Cardiac muscle cell (in vitro differentiated cells and primary cell): ENCODE results near the gene IQCH. TPM values are rescaled to one million over a fixed set of nuclear protein-coding genes. Genes with fewer than 3 reads are reported as not detected.

ENCODE experiments used
- DNase-seq, 2 donors: peaks; one replicate each; pipeline versions ENCODE4 v3.0.0 to v3.0.0-alpha.2; 2010 to 2017; ENCODE audit warnings: low read depth in 1 of 2, low spot score in 1 of 2
- H3K27ac ChIP-seq: fragments of 200-600 bp; sonication (generic); 2 replicates; pipeline ENCODE4 v1.5.1; 2016
- H3K27me3 ChIP-seq: fragments of 200-600 bp; sonication (generic); 2 replicates; pipeline ENCODE4 v1.6.0; 2016; ENCODE audit warnings: control low read depth
- H3K36me3 ChIP-seq: fragments of 200-600 bp; sonication (generic); 2 replicates; pipeline ENCODE4 v1.5.1; 2016; ENCODE audit warnings: control low read depth
- H3K4me1 ChIP-seq: fragments of 200-600 bp; sonication (generic); 2 replicates; pipeline ENCODE4 v1.8.1; 2017; ENCODE audit warnings: low read depth, mild to moderate bottlenecking, mixed run types
- H3K4me3 ChIP-seq: fragments of 200-600 bp; sonication (generic); 2 replicates; pipeline ENCODE4 v1.5.1; 2016; ENCODE audit warnings: mild to moderate bottlenecking
- H3K9me3 ChIP-seq: fragments of 200-600 bp; sonication (generic); 2 replicates; pipeline ENCODE4 v1.5.1; 2017; ENCODE audit warnings: low read depth, mild to moderate bottlenecking, control low read depth
- polyA plus RNA-seq: library from polyadenylated mRNA; unstranded; fragments of >200 nt; fragmentation: Nextera tagmentation; extraction: Ambion mirVana; gene quantifications from 2 replicates; pipeline ENCODE4 v1.2.1, GENCODE V29; 2016
- total RNA-seq: library from RNA; depleted of rRNA; stranded (reverse); fragments of >200 nt; gene quantifications from 2 replicates; pipeline ENCODE4 v1.2.3, GENCODE V29; 2016
- TF ChIP-seq, protein P1 (sequence below): IDR thresholded peaks from 2 replicates; pipeline ENCODE4 v1.5.1; 2012; ENCODE audit warnings: low read depth, mild to moderate bottlenecking, low read length

The IQCH gene
- total and polyA plus RNA-seq, 2 experiments from 2014 or later = 5.9 to 6.9 TPM

DNA sequence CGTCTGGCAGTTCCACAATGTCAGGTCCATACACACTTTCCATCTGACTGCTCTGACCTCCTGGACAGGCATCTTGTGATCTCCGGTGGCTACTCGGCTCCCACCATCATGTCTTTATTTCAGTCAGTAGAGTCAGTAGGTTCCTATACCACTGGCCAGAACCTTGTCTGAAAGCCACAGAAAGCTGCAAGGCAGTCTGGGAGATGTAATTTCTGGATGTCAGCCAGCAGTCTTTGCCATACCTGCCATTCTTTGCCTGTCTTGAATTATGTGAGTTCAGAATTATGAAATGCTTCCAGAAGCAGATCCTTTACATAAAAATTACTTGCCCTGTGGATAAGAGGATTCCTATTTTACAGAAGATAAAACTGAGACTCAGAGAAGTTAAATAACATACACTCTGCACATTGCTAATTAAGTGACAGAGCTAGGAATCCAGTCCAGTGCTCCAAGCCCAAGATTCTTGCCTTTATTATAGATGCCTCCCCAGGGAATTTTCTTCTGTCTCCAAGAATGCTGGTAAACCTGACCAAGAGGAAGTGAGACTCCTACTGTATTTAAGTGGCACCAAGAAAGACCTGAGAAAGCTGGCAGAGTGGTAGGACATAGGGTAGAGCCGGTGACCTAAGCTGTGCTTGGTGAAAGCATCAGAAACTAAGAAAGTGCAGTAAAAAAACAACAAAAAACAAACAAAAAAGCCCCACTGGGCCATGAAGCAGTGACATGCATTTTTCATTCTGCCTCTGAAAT lies 75.6 kb downstream of the IQCH start:
- Histone ChIP-seq H3K4me1 (no peaks in the 10 kb centered on the region), H3K27ac (no peak overlapping the region), H3K4me3 (no peak overlapping the region), H3K9me3 (no peaks in the 10 kb centered on the region), H3K36me3 (no peaks in the 10 kb centered on the region), H3K27me3 (no peaks in the 10 kb centered on the region)
- TF ChIP-seq, protein P1, sequence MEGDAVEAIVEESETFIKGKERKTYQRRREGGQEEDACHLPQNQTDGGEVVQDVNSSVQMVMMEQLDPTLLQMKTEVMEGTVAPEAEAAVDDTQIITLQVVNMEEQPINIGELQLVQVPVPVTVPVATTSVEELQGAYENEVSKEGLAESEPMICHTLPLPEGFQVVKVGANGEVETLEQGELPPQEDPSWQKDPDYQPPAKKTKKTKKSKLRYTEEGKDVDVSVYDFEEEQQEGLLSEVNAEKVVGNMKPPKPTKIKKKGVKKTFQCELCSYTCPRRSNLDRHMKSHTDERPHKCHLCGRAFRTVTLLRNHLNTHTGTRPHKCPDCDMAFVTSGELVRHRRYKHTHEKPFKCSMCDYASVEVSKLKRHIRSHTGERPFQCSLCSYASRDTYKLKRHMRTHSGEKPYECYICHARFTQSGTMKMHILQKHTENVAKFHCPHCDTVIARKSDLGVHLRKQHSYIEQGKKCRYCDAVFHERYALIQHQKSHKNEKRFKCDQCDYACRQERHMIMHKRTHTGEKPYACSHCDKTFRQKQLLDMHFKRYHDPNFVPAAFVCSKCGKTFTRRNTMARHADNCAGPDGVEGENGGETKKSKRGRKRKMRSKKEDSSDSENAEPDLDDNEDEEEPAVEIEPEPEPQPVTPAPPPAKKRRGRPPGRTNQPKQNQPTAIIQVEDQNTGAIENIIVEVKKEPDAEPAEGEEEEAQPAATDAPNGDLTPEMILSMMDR = no peak
- peak in 1 of 2 donors; percentile 12 for DNase-seq

DNA sequence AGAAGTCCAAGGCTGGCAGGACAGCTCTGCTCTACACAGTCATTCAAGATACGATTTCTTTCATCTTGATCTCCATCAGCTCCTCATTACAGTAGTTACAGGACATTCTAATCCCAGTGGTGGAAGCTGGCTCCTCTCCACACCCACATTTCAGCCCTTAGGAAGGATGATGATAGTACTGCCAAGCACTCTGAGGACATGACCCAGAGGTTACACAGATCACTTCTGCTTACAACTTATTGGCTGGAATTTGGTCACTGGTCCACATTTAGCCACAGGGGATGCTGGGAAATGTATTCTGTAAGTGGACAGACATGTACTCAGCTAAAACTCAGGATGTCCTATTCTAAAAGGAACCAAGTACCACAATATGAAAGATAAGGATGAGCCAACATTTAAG lies 77.1 kb downstream of the IQCH start:
- TF ChIP-seq, protein P1 = no peak
- H3K9me3 ChIP-seq = no peaks in the 10 kb centered on the region

DNA sequence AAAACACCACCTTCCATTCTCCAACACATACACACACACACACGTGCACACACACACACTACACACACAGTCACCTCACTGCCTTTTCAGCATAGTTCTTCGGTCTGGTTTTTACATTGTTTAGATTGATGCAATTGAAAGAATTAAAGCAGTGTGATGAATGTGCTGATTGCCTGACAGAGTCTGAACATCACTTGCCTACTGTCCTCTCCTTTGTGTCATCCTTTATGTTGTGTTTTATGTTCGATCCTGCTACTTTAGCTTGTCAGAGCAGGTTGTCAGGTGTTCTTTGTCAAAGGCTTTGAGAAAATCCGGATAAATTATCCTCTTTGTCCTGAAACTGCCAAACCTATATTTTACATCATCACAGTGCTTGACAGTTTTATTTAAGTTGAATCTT lies 80.4 kb downstream of the IQCH start:
- Histone ChIP-seq H3K9me3 (no peaks in the 10 kb centered on the region), H3K36me3 (no peaks in the 10 kb centered on the region), H3K27ac (no peak overlapping the region), H3K27me3 (no peaks in the 10 kb centered on the region), H3K4me3 (no peak overlapping the region), H3K4me1 (no peaks in the 10 kb centered on the region)
- DNase-seq = no peak
- TF ChIP-seq, protein P1 = no peak

More for the DNA sequence above, 77.1 kb downstream of the IQCH start:
- Histone ChIP-seq H3K27ac (no peak overlapping the region), H3K36me3 (no peaks in the 10 kb centered on the region), H3K4me1 (no peaks in the 10 kb centered on the region), H3K27me3 (no peaks in the 10 kb centered on the region), H3K4me3 (no peak overlapping the region)
- DNase-seq = peak; percentile 13 to 25

DNA sequence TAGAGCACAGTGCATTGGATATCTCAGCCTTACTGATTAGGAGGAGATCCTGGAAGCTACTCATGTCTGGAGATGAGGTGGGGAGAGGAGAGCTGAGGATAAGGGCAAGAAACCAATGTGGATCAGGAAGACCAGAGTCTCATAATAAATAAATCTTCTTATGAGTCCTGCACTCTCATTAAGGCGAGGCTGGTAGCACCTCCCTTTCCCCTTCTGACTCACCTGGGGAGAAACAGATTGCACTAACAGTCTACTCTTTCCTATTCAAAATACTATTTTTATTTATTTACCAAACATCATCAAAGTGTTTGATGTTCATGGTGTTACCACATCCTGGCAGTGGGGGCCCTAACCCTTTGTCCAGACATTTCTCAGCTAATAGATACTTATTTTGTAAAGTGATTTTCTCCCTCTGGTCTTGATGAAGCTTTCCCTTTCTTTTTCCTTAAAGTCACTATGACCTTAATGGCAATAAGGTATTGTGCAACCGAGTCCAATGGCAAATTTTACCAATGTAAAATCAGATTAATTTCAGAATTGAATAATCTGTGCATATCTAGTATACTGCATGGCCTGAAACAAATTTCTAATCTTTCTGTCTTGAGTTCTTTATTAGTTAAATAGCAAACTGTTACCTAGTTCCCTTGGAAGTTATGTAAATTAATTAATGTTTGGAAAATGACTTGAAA lies 81.1 kb downstream of the IQCH start:
- no peaks in the 10 kb centered on the region for H3K4me1 ChIP-seq
- no peak for DNase-seq
- no peaks in the 10 kb centered on the region for H3K9me3 ChIP-seq
- no peaks in the 10 kb centered on the region for H3K27me3 ChIP-seq
- TF ChIP-seq, protein P1 = no peak
- H3K4me3 ChIP-seq = no peak overlapping the region
- no peaks in the 10 kb centered on the region for H3K36me3 ChIP-seq
- no peak overlapping the region for H3K27ac ChIP-seq

DNA sequence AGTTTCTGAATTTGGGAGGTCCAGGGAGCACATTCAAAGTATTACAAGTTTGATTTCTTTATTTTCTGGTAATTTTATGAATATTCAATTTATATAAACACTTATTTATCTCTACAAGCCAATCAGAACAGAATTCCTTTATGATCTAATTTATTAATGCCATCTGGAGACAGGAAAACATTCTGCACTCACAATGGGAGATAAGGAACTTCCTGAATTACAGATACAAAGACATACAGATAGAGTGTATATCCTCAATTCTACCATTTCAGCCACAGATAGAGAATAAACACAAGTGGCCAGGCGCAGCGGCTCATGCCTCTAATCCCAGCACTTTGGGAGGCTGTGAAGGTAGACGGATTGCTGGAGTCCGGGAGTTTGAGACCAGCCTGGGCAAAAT lies 86.0 kb downstream of the IQCH start:
- H3K36me3 ChIP-seq = no peaks in the 10 kb centered on the region
- no peaks in the 10 kb centered on the region for H3K4me1 ChIP-seq
- H3K27ac ChIP-seq = no peak overlapping the region
- no peak overlapping the region for H3K4me3 ChIP-seq
- no peaks in the 10 kb centered on the region for H3K27me3 ChIP-seq
- peak in 1 of 2 donors; percentile 2 for DNase-seq
- TF ChIP-seq, protein P1 = no peak
- H3K9me3 ChIP-seq = no peaks in the 10 kb centered on the region
